GM18520 (cell line): Measurements from ENCODE around the gene WDR59.

Source experiments
- ATAC-seq: cut with Tn5 transposase; IDR thresholded peaks from one replicate; pipeline ENCODE4 v1.9.1; 2021; ENCODE audit not compliant: unreplicated experiment

The WDR59 gene

DNA sequence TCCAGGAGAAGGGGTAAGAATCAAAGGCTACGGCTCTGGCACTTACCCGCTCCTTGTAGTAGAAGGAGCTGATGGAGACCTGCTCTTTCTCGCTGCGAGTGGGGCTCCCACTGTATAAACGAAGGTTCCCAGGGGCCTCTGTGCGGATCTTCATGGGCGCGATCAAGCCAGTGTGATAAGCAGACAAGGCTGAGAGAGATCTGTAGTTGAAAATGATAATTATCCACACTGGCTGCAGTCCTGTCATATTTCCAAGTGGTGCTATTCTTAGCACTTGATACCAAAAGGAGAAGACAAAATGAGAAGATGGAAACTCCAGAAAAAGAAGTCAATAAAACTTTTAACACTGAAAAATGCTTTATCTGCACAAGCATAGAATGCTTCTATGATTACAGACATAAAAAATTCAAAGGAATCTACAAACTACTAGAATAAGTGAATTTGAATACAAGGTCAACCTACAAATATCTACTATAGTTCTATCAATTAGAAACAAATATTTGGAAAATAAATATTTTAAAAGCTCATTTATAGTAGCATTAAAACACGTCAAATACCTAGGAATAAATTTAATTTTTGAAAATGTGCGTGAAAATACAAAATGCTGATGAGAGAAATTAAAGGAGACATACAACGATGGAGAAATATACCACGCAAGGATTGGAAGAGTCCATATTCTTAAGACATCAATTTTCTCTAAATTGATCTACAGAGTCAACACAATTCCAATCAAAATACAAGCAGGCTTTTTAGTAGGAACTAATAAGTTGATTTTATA lies 80.8 kb downstream of the WDR59 start:
- no peak for ATAC-seq

DNA sequence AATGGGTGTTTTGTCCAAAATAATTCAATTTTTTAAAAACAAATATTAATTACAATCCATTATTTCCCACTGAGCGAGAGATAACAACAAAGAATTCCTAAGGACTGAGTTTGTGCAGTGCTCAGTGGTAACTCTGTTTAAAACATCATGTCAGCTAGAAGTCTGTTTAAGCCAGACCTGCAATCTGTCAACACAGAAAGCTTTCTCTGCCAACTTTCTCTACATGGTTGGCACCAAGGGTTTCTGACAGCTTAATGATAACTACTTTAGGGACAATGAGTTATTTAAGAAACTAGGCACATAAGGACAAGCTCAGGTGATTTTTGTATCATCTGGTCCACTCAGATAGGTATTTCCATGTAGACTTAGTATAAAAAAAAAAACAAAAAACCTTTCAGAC lies 81.8 kb downstream of the WDR59 start:
- no peak for ATAC-seq

DNA sequence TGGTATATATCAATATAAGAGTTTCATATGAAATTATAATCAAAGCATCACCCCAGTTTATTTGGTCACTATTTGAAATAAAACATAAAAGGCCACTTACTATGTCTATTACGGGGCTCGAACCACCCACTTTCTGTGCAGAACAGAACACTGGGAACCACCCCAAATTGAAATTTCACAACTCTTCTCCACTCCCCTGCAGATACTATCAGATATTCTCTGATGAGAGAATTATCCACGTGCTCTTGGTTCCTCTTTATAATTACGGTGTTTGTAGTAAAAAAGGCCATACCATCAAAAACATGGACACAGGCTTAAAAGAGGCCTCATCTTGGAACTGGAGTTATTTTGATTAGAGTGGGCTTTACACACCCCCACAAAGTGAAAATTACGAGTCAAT lies 82.8 kb downstream of the WDR59 start:
- ATAC-seq, result no peak

DNA sequence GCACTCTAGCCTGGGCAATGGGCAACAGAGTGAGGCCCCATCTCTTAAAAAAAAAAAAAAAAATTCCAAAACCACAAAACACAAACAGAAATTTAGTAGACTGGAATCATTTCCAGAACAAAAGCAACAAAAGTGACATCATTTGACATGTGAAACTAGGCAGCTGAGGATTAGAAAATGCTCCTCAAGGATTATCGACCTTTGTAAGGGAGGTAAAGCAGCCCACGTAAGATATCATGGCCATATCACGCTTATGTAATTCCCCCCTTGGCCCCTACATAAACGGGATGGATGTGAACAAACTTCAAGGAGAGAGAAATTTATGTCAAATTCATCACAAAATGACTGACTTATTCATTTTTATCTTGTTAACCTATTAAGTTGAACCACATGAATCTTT lies 83.3 kb downstream of the WDR59 start:
- no peak for ATAC-seq

DNA sequence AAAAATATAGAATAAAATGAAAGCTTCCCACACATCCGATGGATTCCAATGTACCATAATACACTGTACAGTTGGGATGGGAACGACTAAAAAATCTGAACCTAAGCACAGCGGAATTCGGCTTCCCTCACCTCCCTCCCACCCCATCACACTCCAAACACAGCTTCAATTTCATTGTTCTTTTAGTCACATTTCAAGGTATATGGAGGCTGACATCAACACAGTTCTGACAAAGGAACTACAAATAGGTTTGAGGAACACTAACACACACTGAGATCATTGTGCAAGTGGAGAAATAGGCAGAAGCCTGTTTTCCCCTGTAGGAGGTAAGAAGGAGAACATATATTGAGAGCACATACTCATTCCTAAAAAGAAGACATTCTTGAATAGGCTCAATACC lies 85.1 kb downstream of the WDR59 start:
- ATAC-seq, result no peak

DNA sequence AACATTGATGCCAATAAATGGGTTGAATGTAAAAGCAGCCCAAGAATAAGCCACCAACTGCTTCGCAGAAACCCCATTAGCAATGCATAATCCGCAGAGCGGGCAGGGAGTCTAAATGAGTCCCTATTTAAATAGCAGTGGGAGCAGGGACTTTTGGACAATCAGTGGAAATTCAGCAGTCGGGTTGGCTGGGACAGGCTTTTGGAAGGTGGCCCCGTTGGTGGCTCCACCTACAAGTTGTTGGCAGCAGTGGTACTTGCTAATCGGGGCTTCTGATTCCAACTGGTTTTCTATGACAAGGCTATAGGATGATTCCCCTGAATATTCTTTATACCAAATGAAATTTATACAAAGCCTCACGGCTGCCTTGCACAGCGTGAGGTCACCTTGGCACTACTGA lies 86.3 kb downstream of the WDR59 start:
- ATAC-seq, result no peak

DNA sequence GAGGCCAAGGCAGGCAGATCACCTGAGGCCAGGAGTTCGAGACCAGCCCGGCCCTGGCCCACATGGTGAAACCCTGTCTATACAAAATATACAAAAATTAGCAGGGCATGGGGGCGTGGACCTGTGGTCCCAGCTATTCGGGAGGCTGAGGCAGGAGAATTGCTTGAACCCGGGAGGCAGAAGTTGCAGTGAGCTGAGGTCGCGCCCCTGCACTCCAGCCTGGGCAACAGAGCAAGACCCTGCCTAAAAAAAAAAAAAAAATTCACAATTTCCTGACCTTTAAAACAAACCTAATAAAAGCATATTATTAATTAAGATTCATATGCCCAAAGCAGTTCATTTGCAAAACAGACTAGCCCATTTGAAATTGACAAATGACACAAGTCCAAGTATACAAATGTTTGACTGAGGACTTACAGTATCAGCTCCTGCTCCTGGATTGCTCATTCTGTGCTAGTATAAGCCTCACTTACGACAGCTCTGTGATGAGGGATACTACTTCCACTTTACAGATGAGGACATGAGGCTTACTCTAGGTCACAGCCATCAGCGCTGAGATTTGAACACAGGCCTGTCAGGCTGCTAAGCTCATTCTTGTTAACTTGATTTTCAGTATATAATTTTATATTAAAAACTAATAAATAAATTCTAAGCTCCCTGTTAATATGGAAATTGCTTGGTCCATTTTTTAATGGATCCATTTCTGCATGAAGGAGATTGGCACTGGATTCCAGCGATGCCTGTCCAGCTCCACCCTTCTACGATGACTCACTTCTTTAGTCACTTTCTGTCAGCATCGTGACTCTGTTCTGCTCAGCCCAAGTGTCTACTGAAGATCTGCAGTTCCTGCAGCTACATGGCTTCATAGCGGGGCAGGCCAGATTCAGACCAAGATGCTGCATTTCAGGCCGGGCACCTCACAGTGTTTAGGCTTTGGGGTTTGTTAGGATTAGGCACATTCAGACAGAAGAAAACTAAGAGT lies 88.2 kb downstream of the WDR59 start:
- no peak for ATAC-seq

DNA sequence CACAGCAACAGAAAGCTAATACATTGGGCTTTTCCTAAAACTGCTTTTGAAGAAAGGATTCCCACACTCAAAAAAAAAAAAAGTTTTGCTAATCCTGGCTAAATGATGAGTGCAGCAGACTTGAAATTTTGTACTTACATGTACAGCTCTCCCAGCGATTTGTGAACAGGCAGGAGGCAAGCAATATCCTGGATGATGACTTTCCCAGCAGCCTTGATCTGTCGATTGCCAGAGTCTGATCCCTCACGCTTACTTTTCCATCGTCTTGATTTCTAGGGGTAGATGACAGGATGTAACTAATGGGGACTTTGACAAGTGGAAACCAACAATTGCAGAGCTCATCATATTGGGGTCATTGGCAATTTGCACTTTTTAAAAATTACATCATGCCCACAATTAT lies 91.4 kb downstream of the WDR59 start:
- no peak for ATAC-seq

DNA sequence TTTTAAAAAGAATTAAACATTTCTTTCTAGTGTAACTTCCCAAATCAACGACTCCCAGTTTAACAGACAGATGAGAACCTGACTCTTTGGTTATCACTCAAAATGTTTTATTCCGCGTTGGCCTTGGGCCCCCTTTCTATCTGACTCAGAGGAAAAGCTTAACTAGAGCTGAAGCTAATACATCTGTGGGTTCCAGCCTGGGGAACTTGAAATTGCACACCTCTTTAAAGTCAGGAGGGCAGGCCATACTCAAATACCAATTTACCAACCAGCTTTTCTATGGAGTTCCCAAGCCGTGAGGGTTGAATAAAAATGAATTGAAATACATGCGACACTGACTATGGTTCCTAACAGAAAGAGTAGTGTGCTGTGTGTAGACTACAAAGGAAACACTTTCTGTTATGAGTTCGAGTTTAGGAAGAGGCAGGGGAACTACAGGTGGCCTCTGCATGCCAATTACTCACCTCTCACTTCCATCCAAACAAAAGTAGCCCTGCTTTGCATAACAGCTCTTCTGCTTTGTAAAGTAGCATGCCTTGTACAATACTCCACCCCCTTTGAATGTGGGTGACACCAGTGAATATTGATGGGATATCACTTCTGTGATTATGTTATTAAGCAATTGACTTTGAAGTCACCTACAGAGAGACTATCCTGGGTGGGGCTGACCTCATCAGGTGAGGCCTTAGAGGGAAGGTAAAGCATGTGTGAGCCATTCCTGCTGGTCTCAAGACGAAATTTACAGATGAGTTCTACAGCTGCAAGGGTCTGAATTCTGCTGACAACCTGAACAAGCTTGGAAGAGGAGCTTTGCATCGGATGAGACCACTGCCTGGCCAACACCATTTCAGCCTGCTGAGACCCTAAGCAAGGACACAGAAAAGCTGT lies 92.1 kb downstream of the WDR59 start:
- peak; percentile 74 for ATAC-seq

DNA sequence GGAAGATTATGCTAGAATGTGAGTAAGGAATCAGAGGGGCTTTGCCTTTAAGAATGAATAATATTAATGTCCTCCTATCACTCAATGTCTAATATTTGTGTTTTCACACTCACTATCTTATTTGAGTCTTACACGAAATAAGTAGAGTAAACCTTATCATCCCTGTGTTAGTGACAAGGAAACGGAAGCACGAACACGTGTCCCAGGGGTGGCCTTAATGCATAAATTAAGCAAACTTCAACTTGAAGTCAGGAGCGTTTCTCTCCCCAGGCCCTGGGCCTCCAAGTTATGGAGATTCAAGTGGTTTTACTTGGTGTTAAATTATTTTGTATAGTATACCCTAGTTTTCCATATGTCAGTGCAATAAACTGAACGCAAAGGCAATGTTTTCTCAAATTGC lies 96.0 kb downstream of the WDR59 start:
- no peak for ATAC-seq

DNA sequence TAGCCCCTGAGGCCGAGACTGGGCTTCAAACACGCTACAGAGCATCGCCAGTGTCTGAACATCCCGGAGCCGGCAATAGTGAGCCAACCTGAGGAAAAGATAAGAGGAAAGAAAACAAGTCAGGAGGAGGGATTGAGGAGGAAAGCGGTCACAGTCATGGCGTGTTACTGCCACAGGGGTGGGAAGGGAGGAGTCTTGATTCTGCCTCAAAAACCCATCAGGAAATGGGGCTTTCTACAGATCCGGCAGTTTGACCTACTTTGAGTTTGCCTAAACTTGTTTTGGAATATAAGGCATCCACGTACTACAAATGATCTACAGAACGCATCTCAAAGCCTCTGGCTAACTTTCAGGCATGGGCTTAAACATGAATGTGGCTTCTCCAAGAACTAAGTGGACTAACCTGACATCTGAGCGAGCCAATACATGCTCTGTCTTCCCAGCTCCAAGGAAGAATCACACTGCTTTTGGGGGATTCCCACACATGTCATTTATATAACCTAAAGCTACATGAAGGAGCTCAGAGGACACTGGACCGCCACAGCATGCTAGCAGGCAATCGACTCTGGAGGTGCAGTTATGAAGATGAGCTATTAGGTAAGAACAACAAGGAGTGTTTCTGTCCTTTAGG lies 96.6 kb downstream of the WDR59 start:
- no peak for ATAC-seq

DNA sequence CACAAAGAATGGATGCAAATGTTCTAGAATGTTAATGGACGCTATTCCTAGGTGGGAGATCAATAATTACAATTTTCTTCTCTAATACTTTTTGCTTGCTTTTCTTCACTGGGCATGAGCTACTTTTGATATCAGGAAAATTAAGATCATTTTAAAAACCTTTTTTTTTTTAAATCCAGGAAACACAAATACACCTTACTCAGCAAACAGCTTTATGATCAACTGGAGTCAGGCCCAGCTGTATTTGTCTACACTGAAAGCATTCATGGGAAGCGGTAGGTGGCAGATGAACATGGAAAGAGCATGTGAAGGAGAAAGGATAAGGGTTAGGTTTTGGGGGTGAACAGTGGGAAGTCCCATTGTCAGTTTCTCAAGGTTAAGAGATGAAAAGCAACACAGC lies 97.8 kb downstream of the WDR59 start:
- no peak for ATAC-seq

DNA sequence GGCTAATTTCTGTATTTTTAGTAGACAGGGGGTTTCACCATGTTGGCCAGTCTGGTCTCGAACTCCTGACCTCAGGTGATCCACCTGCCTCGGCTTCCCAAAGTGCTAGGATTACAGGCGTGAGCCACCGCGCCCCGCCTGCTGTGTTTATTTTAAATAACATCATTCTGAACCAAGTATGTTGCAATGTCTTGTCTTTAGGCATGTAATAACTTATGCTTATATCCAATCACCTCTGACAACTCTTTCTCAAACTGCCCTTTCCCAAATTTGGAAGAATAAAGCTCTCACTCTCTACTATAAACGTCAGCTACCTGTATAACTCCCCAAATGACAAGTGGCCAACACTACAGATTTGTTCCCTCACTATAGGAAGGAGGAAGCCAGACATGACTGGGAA lies 107.2 kb downstream of the WDR59 start:
- no peak for ATAC-seq

DNA sequence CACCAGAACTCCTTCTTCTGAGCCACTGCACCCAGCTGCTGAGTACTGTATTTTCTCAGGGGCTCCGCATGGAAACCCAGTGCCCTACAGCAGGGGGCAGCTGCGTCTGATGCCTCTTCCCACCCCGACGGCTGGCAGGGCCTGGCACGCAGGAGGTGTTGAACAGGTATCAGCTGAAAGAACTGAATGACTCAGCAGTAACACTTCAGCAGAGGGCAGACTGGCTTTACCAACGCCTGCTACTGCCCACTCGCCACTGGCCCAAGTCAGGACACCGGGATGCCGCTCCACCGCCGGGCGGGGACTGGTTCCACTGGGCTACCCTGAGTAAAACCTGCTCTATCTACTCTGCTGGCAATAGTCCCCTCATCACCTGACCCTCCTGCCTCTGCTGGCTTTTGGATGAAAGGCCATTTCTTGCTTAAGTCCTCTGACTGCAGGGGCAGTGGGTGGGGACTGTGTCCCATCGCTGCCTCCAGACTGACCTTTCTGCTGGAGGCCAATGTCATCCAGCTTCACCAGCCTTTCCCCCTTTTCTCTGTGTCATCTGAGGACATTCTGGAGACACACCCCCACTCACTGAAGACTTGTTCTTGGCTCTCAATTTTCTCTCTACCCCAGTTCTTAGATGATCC lies 109.9 kb downstream of the WDR59 start:
- no peak for ATAC-seq

DNA sequence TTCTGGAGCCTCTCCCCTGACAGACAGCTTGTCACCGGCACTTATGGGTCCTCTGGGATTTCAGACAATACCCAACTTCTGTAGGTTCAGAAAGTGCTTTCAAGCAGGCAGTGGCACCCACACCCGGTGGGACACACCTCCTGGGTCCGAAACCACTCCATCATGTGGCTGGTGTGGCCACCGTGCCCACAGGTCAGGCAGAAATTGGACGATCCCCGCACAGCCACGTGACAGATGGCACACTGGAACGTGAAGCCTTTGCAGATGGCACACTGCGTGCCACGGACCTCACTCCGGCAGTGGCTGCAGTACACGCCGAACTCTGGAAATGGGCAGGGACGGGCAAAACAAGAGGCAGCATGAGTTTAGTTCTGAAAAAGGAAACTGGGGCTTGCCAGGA lies 110.8 kb downstream of the WDR59 start:
- ATAC-seq, result no peak

DNA sequence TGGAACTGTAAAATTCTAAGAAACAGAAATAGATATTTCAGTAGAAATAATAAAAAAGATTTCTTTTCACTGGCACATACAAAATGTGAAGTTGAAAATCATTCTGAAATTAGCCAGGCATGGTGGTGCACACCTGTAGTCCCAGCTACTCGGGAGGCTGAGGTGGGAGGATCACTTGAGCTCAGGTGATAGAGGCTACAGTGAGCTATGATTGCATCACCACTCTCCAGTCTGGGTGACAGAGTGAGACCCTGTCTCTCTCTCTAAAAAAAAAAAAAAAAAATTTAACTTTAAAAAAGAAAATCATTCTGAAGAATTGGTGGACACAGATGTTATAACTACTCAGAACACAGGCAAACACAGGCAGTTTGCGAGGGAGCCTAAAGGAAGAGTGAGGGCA lies 112.6 kb downstream of the WDR59 start:
- no peak for ATAC-seq

DNA sequence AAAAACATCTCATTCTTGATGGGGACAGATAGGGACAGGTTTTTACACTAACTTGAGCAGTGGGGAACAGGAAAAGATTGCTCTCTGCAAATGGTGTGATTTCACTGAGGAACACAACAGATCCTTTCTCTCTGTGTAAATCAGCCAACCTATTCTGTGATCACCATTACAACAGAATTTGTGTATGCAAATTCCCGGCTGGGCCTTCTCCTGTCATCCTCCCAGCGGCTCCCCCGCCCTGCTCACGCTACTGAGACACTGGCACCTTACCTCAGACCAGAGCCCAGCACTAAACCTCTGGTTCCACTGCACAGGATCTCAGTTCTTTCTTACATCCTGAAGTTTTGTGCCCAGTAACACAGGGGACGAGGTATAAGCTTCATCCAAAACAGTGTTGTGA lies 113.3 kb downstream of the WDR59 start:
- no peak for ATAC-seq

DNA sequence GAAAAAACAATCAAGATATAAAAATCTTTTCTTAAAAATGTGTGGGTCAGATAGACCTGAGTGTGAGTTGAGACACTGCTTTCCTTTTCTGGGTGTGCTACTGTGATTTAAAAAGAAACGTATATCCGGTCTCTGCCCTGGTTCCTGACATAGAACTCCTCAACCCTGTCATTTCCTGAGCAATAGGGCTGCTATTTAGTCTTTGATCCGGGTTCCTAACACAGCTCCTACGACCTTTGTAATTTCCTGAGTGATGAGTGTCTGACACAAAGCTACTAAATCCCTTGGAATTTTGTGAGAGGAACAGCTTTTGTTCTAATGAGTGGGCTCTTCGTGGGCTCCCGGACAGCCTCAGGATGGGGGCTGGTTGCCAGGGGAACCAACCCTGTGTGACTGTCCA lies 116.4 kb downstream of the WDR59 start:
- ATAC-seq, result no peak

DNA sequence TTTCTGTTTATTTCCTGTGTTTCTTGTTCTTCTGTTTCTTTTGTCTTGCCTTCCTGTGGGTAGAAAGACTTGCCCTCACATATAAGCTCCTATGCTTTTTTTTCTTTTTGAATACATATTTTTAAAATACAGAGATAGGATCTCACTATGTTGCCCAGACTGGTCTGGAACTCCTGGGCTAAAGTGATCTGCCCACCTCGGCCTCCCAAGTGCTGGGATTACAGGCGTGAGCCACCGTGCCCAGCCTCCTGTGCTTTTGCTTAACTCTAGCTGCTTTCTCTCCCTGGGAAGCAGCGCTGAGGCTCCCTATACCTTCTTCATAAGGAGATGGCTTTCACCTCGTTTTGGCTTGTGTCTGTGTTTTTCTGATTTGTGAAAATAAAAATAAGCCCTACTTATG lies 116.9 kb downstream of the WDR59 start:
- no peak for ATAC-seq

DNA sequence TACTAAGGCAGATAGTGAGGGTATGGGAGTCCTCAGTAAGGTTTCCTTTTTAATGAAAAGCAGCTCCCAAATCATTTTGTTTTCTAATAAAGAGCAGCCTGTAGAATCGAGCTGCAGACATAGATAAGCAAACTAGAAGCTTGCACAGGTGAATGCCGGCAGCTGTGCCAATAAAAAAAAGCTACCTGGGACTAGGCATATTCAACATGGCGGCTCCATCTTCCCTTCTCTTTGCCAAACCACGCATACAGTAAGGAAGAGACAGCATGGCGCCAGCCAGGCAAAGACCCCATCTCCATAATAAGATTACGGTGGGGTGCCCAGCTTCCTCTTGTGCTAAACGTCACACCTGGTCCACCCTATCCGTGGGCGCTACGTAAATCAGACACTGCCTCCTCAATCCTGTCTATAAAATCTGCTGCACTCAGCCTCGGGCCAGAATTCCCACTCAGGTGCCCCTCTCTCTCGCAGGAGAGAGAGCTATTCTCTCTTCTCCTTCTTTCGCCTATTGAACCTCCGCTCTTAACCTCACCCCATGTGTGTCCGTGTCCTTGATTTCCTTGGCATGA lies 117.6 kb downstream of the WDR59 start:
- ATAC-seq, result no peak
